ENCODE results near the gene OLFML2A.
"Not testable (repeated sequence)": the region's sequence is repeated elsewhere in the genome, so short reads cannot be mapped to it uniquely, and the experiment has no call there.

OLFML2A gene

DNA sequence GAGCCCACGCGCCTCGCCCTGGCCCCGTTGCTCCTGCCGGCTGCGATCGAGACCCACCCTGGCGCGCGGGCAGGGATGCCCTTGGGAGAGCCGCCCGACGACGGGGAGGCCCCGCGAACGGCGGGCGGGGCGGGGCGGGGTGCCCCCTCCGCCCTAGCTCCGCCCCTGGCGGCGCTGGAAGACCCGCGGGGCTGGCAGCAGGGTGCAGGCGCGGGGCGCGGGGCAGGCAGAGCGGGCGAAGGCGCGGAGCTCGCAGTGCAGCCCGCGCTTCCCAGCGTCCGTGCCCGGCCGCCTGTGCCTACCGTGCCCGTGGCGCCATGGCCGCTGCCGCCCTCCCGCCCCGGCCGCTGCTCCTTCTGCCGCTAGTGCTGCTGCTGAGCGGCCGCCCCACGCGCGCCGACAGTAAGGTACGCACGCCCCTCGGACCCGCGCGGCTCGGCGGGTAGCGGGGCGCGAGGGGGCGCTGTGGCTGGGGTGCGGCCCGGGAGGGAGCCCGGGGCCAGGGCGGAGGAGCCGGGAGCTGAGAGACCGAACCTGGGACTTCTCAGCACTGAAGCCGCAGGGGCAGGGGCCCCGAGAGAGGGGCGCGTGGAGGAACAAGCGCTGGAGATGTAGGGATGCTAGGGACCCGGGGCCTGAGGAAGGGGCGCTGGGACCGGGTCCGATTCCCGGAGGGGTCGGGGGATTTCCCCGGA lies at the start of gene OLFML2A:
TSS of gene OLFML2A (plus strand) at position 180 of the 695 bp plus-strand sequence. CDS start at position 318, 138 bp downstream.
- no peak for DNase-seq

DNA sequence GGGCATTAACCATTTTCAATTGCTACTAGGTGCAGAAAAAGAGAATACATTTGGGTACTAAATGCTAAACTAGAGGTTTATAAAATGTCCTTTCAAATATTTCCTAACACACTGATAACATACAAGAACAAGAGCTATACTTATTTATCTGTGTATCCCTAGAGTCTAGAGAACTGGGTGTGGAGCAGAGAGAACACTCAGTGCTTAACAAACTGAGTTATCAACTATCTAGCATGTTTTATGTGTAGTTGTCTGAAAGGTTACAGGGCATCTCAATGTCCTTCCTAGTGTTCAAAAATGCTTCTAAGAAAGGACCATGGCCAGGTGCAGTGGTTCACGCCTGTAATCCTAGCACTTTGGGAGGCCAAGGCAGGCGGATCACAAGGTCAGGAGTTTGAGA lies 46.2 kb upstream of the OLFML2A start:
- DNase-seq: no peak

DNA sequence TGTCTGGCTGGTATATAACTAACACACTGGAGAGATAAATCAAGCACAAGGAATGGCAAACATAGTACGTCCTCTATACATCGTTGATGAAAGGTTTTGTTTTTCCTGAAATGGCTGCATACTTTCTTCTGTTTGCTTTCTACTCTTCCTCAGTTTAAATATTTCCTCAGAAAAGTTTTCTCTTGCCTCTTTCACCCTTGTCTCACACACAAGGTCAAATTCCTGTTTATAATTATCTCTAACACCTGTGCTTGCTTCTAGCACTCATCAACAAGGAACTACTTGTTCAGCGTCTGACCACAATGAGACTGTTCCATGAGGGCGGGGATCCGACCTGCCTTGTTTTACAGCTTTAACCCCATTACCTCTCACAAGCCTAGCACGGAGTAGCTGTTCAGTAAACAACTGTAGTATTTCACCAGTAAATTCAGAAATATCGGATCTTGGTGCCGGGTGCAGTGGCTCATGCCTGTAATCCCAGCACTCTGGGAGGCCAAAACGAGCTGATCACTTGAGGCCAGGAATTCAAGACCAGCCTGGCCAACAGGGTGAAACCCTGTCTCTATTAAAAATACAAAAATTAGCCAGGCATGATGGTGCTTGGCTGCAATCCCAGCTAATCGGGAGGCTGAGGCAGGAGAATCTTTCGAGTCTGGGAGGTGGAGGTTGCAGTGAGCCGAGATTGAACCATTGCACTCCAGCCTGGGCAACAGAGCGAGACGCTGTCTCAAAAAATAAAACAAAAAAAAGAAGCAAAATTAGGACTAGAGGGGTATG lies 42.8 kb upstream of the OLFML2A start:
- DNase-seq: no peak

DNA sequence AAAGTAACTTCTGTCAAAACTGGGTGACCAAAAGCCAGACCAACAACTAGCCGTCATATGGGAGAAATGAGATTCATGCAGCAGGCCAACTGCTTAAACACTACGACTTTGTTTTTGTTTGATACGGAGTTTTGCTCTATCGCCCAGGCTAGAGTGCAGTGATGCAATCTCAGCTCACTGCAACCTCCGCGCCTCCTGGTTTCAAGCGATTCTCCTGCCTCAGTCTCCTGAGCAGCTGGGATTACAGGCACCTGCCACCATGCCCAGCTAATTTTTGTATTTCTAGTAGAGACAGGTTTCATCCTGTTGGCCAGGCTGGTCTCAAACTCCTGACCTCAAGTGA lies 42.2 kb upstream of the OLFML2A start:
- not testable (repeated sequence) for DNase-seq

DNA sequence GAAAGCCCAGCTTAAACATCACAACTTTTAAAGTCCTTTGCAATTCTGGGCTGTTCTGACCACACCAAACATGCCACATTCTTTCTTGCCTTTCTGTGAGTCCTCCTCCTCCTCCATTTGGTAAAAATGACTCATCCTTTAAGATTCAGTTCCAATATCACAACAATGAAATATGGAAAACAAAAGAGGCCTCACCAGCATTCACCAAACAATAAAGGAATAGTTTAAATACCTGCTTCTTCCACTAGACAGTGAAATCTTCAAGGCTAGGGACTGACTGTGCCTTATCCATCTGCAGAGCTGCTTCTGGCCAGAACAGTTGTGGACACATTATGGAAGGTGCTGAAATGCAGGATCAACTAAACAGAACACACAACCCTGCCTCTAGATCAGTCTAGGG lies 41.8 kb upstream of the OLFML2A start:
- no peak for DNase-seq

DNA sequence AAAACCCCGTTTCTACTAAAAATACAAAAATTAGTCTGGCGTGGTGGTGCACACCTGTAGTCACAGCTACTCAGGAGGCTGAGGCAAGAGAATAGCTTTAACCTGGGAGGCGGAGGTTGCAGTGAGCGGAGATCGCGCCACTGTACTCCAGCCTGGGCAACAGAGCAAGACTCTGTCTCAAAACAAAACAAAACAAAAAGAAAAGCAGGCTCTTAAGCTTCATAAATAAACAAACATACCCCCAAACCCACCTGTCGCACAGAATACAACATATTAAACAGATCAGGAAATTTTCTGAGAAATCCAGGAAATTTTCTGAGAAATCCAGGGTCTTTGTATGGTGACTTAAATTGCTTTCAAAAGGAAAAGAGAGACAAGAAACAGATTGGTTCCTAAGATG lies 38.9 kb upstream of the OLFML2A start:
- not testable (repeated sequence) for DNase-seq

DNA sequence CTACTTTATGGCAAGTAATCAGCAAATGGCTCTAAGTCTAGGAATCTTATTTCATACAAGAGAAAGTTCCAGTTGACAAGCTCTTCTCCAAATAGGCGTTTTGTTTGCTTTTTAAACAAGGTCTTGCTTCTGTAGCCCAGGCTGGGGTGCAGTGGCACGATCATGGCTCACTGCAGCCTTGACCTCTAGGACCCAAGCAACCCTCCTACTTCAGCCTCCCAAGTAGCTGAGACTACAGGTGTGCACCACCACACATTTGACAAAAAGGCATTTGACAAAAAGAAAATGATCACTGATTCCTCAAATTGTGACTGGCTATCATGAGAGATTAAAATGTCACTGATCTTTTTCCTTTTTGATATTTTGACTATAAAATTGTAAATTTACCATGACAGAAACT lies 37.6 kb upstream of the OLFML2A start:
- DNase-seq: no peak

DNA sequence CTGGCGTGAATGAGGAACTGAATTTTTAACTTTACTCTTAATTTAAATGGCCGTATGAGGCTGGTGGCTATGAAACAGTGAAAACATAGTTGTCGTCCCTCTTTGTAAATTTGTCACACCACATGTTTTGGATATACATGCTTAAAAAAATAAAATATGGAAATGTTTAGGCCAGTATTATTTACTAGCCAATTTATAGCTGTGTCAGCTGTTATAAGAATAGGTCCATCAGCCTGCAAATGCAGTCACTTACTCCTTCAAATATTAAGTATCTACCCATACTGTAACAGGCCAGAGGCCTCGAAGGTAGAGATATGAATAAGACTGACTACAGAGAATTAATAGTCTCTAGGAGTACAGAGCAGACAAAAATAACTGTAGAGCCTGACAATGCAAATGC lies 35.8 kb upstream of the OLFML2A start:
- no peak for DNase-seq

DNA sequence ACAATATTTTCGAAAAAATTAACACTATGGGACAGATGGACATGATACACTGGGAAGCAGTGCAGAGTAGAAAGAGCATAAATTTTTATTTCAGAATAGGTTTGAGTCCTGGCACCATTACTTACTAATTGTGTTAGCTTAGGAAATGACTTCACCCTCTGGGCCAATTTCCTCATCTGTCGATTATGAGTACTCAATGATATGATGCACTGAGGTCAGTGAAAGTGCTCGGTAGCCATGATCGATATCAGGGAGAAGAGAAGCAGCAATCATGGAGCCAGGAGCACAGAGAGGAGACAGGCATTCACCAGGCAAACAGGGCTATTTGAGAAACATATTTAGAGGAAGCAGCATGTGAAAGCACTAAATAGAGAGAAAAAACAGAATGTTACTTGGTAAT lies 35.3 kb upstream of the OLFML2A start:
- no peak for DNase-seq

DNA sequence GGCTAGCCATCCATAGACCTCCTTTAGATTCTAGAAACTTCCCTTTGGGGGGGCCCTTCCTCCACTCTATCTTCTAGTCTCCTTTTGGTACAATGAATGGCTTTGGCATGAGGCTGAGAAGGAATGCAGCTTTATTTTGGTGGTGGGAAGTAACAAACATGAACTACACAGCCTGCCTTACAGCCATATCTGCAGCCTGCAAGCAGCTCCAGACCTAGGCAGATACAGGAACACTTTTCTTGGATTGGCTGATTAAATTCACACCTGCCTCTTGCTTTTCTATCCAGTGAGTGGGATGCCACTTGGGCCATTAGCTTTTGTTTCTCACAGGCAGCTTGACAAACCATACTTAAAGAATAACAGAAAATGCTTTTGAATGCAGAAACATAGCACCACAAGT lies 34.0 kb upstream of the OLFML2A start:
- DNase-seq: no peak

DNA sequence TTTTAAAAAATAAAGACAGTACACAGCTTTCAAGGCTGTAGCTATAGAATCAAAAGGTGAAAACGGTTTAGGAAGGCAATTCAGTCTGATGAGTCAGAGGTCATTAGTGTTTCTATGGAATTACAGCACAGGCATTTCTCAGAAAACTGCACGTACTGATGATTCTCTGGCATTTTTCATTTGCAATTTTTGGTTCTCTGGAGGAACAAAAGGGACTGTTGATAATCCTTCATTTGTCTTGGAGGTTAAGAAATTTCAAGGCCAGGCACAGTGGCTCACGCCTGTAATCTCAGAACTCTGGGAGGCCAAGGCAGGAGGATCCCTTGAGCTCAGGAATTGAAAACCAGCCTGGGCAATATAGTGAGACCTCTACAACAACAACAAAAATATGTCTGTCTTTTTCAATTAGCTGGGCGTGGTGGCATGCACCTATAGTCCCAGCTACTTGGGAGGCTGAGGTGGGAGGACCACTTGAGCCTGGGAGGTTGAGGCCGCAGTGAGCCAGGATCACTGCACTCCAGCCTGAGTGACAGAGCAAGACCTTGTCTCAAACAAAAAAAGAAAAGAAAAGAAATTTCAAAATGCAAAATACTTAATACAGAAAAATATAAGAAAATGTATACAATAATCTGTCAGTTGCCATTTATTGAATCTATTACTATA lies 33.1 kb upstream of the OLFML2A start:
- no peak for DNase-seq

DNA sequence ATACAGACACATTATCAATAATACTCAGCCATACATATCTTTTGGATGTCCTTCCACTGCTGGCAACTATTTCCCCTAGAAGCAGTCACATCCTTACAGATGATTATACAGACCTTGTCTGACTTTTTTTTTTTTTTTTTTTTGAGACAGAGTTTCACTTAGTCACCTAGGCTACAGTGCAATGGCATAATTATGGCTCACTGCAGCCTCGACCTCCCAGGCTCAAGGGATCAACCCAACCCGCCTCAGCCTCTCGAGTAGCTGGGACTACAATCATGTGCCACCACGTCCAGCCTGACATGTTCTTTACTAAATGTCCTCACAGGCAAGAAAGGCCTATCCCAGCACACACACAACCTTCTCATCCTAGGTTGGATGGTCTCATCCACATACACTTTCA lies 29.9 kb upstream of the OLFML2A start:
- DNase-seq: no peak

DNA sequence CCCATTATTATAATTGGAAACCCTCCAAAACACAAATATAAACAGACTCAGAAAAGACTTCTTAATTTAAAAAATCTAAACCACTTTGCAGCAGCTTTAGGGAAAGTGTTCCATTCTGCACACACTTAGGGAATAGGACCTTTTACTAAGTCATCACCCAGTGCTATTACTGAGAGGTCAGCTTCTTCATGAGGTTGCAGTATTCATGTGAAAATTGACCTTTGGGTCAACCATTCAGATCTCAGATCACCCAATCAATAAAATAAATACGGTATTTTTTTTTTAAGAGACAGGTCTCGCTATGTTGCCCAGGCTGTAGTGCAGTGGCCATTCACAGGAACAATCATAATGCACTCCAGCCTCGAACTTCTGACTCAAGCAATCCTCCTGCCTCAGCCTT lies 27.6 kb upstream of the OLFML2A start:
- DNase-seq: no peak

DNA sequence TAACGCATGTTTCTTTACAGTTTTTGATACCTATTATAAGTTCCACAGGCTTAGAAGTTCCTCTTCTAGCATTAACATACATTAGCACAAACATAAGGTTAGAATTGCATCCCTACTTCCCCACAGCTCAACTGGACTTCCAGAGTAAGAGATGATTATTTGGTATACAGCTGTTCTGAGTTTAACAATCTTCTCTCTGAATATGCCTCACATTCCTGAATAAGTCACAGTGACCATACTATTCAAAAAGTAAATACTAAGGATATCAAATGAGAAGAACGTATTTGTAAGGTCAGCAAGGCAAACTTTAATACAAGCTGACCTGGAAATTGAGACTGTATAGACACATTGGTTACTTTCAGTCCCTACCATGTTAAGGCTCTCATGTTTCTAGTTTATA lies 27.2 kb upstream of the OLFML2A start:
- DNase-seq: no peak

DNA sequence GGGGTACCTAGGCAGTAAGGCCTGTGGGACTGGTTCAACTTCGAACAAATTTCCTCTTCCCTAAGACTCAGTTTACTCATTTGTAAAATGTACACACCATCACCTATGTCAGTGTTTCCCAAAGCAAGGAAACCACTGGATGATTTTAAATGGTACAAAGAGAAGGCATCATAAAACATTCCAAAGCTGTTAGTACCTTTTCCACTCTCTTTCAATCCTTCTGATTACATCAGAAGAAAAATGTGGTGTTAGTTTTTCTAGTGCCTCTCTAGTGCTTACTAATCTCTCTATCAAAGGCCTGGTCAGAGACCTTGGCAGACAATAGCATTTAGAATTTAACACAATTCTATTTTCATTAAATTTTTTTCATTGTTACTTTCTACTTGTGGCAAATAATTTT lies 24.0 kb upstream of the OLFML2A start:
- DNase-seq: no peak

DNA sequence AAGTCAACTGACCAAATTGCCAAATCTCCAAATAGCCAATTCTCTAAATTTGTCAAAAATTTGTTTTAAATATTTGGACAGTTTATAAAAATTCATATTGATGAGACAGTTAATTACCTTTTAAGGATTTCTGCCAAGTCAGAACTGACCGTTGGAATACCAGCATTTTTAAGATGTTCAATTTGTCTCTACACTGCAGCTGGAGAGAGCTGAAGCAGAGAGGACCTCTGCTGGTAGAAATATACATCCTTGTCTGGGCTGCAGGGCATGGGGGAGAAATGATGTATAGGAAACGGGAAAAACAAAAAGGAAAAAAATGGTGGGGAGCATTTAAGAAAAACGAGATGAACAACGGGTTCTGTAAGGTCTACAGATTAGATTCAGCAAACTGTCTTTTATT lies 22.6 kb upstream of the OLFML2A start:
- DNase-seq: no peak

DNA sequence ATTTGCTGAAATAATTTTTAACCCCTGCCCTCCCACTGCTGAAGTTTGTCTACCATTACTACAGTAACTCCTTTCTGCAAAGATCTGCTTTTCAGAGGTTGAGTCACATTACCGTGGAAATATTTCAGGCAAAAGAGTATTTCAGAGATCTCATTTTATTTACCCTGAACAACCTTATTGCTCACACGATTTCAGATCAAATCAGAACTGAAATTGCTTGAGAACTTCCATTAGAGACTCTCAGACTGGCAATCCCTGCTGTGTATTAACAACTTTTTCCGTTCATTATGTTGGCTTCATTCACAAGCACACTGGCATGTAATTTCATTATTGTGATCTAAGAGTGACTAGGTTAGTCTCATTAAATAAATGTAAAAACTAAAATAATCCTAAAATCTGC lies 21.9 kb upstream of the OLFML2A start:
- no peak for DNase-seq

DNA sequence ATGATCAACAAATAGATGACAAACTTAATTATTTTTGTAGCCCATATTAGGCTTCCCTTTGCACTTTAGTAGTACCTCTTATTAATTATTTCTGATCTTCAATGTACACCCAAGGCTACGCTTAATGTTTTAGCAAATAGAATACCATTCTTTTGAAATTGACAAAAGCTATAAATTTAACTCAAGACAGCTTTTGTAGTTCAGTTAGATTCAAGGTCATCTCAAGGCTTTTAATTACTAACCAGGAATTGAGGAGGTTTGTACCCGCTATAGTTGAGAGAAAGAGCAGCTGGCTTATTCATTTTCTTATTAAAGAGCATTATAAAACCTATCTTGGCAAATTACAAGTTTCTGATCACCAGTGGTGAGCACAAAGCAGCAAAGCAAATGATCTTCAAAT lies 20.9 kb upstream of the OLFML2A start:
- no peak for DNase-seq

DNA sequence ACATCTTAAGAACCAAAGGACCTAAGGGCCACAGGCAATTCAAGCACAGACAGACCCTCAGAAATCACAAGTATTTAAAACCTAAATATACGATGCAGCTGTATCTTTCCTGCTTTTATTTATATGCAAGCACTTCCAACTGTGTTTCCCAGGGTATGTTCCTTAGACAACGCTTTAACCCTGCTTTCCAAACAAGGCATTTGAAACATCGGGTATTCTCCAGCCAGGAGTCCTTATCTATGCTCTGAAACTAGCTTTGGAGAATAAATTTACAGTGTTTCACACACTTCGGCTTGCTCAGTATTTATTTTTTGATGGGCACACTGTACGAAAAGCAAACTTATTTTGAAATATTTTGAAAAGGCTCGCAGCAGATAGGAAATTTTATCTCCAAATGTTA lies 19.3 kb upstream of the OLFML2A start:
- no peak for DNase-seq

DNA sequence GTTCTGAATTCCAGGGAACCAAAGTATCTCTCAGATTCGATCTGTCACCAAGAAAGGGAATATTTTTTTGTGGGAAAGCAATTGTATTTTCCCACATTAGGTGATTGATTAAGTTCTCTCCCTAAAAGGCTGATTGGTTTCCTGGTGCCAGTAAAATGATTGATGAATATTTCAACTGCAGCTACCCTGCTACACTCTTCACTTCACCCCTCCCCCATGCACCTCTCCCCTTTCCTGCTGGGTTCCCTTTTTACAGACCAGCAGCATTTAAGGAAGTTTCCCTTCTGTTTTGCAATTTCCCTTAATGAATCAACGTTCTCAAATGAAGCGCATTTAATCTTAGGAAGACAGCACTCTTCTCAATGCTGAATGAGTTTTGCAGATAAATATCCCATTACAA lies 18.9 kb upstream of the OLFML2A start:
- DNase-seq: no peak

DNA sequence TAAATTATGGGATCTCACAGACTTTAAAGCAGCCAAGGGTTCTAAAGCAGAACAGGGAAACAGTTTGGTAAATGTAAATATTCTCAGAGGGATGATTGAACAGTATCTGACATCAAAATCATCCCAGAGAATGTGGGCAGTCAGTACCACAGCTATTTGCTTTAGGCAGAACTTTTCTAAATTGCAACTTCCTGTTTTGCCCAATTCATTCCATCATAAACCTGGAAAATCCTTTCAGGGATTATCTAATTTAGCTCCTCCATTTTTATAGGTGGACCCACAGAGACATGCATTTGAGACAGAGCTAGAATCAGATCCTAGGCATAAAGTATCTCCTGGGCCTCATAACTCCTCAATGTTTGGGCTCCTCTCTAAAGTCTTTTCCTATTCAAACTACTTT lies 18.2 kb upstream of the OLFML2A start:
- DNase-seq: no peak

DNA sequence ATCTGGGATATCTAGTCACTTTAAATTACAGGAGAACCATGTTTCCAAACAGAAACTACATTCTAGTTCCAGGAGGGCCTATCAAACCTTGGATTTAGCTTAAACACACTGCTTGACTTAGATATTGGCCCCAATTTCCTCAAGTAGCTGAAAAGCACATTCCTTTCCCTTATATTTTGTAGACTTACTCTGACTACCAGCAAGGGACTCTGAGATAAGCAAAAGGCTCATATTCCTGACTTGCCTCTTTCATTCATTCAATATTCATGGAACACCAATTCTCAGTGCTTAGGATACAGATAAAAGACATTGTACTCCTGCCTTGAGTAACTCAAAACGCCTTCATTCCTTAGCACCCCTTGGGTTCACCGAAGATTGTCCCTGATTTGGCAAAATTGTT lies 17.6 kb upstream of the OLFML2A start:
- no peak for DNase-seq

DNA sequence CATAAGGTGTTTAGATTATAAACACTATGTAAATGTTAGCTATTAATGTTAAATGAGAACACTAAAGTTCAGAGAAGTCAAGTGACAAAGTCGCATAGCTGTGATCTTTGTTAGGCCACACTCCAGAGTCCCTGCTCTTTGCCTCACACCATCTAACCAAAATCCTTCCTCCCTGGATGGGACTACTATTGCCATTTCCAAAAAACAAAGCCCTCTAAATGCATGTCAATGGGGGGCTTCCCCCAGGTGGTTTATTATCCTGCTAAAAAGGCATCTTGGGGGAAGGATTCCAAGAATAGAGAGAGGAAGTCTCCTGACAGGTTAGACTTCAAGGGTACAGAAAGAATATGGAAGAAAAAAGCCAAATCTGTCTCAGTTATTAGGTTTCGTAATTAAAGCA lies 16.2 kb upstream of the OLFML2A start:
- DNase-seq: no peak

DNA sequence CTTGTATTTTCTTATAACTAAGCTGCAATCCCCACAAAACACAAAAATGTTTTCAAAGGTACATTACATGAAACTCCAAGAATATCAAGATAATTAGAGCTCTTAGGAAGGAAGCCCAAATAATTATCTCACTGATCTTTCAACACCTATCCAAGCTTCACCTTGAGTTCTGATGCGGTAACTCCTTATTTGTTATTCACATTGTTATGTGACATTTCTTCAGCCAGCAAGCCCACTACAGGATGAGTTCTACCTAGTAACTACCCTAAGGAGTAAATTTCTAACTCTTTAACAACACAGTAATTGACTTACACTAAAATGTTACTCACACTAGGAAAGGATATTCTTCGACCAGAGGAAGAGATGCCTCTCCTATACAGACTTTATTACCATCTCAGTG lies 15.7 kb upstream of the OLFML2A start:
- no peak for DNase-seq

All from NCI-H524 treated with DMSO at 0.1 percent for 48 hours (cell line).